Measurements from ENCODE around the gene FNTB. TPM values are rescaled to one million over a fixed set of nuclear protein-coding genes. Genes with fewer than 3 reads are reported as not detected.

Gene FNTB
- total and polyA plus RNA-seq, 2 experiments from 2014 or later: 18.1 to 24.3 TPM

DNA sequence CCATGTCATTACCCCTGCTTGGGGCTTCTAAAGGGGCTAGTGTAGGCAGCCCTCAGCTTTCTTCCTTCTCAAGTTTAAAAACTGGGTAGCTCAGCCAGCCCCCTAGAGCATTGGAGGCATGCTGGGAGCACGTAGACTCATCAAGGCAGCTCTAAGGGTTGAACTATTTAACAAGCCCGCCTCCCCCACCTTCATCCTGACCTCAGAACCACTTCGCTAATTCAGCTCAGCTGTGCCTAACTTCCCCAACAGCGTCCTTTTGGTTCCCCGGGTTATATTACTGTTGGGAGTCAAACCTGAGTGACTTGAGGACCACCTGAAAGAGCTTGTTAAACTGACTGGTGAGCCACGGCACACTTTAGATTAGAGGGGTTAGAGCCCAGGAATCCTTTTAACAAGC lies 85.6 kb downstream of the FNTB start:
- Histone ChIP-seq H4K20me1 (ENCODE audit: insufficient read depth, poor library complexity, severe bottlenecking) (no peaks in the 10 kb centered on the region), H3K4me3 (no peak overlapping the region), H3K9me3 (ENCODE audit: low read depth) (no peaks in the 10 kb centered on the region), H3K9me2 (replicated peaks; ENCODE audit: insufficient read depth) (no peaks in the 10 kb centered on the region), H3K79me2 (peaks cover 21% of the 10 kb centered on the region), H3K27me3 (no peaks in the 10 kb centered on the region), H2AFZ (no peak overlapping the region), H3K4me2 (no peak overlapping the region), H3K4me1 (ENCODE audit: insufficient read depth) (peaks cover 34% of the 10 kb centered on the region), H3K27ac (peak overlapping the region; percentile 92), H3K36me3 (replicated peaks; ENCODE audit: insufficient read depth, low read depth) (no peaks in the 10 kb centered on the region)
- 69% methylated on average over 6 of the region's 6 CpGs for WGBS (ENCODE audit: low lambda C conversion rate, missing lambda C conversion rate)
- no peak for DNase-seq (ENCODE audit: low spot score)
- TF ChIP-seq EZH2 (IDR thresholded peaks at IDR 0.05; ENCODE audit: borderline replicate concordance) (no peak), EZH2phosphoT487 (IDR thresholded peaks at IDR 0.05; ENCODE audit: low read depth, severe bottlenecking, unreplicated experiment) (no peak), CTCF (IDR thresholded peaks at IDR 0.05; ENCODE audit: poor library complexity) (no peak)

DNA sequence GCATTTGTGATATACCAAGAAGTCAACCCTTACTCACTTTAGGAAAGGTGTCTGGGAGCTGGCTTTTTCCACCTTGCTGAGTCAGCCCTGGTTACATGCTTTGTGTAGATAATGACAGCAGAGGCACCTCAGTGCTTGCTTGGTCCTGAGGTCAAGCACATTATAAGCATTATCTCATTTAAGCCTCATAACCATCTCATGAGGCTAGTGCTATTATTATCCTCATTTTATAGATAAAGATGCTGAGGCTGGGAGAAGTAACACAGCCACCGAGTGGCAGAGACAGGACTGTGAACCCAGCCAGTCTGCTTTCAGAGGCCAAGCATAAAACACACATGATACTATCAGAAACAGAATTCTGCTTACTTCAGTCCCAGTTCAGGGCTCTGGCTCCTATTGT lies 86.2 kb downstream of the FNTB start:
- TF ChIP-seq CTCF (IDR thresholded peaks at IDR 0.05; ENCODE audit: poor library complexity): no peak
- no peak for TF ChIP-seq EZH2 (IDR thresholded peaks at IDR 0.05; ENCODE audit: borderline replicate concordance)
- no peak for TF ChIP-seq EZH2phosphoT487 (IDR thresholded peaks at IDR 0.05; ENCODE audit: low read depth, severe bottlenecking, unreplicated experiment)

GRCh38 chr14:65073605-65074201 lies 87.0 kb downstream of the FNTB start:
- H3K27ac ChIP-seq: peak overlapping the region; percentile 92
- no peaks in the 10 kb centered on the region for H3K9me3 ChIP-seq (ENCODE audit: low read depth)
- TF ChIP-seq CTCF (IDR thresholded peaks at IDR 0.05; ENCODE audit: poor library complexity): no peak
- TF ChIP-seq EZH2 (IDR thresholded peaks at IDR 0.05; ENCODE audit: borderline replicate concordance): no peak
- TF ChIP-seq EZH2phosphoT487 (IDR thresholded peaks at IDR 0.05; ENCODE audit: low read depth, severe bottlenecking, unreplicated experiment): no peak
- peaks cover 34% of the 10 kb centered on the region for H3K4me1 ChIP-seq (ENCODE audit: insufficient read depth)
- H3K4me3 ChIP-seq: no peak overlapping the region
- H4K20me1 ChIP-seq (ENCODE audit: insufficient read depth, poor library complexity, severe bottlenecking): no peaks in the 10 kb centered on the region
- no peaks in the 10 kb centered on the region for H3K9me2 ChIP-seq (replicated peaks; ENCODE audit: insufficient read depth)
- 93% methylated on average over 4 of the region's 4 CpGs for WGBS (ENCODE audit: low lambda C conversion rate, missing lambda C conversion rate)
- no peak overlapping the region for H3K4me2 ChIP-seq
- no peak overlapping the region for H2AFZ ChIP-seq
- H3K36me3 ChIP-seq (replicated peaks; ENCODE audit: insufficient read depth, low read depth): no peaks in the 10 kb centered on the region
- H3K79me2 ChIP-seq: peaks cover 33% of the 10 kb centered on the region
- peak; percentile 44 for DNase-seq (ENCODE audit: low spot score)
- H3K27me3 ChIP-seq: no peaks in the 10 kb centered on the region

More for the DNA sequence above, 86.2 kb downstream of the FNTB start:
- no peaks in the 10 kb centered on the region for H4K20me1 ChIP-seq (ENCODE audit: insufficient read depth, poor library complexity, severe bottlenecking)
- peak overlapping the region; percentile 92 for H3K27ac ChIP-seq
- no peak overlapping the region for H3K4me2 ChIP-seq
- no peaks in the 10 kb centered on the region for H3K9me2 ChIP-seq (replicated peaks; ENCODE audit: insufficient read depth)
- H3K9me3 ChIP-seq (ENCODE audit: low read depth): no peaks in the 10 kb centered on the region
- DNase-seq (ENCODE audit: low spot score): peak; percentile 31
- no peaks in the 10 kb centered on the region for H3K36me3 ChIP-seq (replicated peaks; ENCODE audit: insufficient read depth, low read depth)
- H3K4me1 ChIP-seq (ENCODE audit: insufficient read depth): peaks cover 34% of the 10 kb centered on the region
- peaks cover 28% of the 10 kb centered on the region for H3K79me2 ChIP-seq
- WGBS (ENCODE audit: low lambda C conversion rate, missing lambda C conversion rate): 46% methylated on average over 1 of the region's 1 CpG
- no peak overlapping the region for H3K4me3 ChIP-seq
- no peaks in the 10 kb centered on the region for H3K27me3 ChIP-seq
- H2AFZ ChIP-seq: no peak overlapping the region

All from hepatocyte (in vitro differentiated cells).